HG03060 (cell line): ENCODE data around the gene MUC5AC.
"Not testable (repeated sequence)": the region's sequence is repeated elsewhere in the genome, so short reads cannot be mapped to it uniquely, and the experiment has no call there.

ENCODE experiments used
- ATAC-seq: cut with Tn5 transposase; IDR thresholded peaks from one replicate; pipeline ENCODE4 v1.9.1; 2021; ENCODE audit warnings: low read depth, moderate number of reproducible peaks; ENCODE audit not compliant: unreplicated experiment

The MUC5AC gene, protein sequence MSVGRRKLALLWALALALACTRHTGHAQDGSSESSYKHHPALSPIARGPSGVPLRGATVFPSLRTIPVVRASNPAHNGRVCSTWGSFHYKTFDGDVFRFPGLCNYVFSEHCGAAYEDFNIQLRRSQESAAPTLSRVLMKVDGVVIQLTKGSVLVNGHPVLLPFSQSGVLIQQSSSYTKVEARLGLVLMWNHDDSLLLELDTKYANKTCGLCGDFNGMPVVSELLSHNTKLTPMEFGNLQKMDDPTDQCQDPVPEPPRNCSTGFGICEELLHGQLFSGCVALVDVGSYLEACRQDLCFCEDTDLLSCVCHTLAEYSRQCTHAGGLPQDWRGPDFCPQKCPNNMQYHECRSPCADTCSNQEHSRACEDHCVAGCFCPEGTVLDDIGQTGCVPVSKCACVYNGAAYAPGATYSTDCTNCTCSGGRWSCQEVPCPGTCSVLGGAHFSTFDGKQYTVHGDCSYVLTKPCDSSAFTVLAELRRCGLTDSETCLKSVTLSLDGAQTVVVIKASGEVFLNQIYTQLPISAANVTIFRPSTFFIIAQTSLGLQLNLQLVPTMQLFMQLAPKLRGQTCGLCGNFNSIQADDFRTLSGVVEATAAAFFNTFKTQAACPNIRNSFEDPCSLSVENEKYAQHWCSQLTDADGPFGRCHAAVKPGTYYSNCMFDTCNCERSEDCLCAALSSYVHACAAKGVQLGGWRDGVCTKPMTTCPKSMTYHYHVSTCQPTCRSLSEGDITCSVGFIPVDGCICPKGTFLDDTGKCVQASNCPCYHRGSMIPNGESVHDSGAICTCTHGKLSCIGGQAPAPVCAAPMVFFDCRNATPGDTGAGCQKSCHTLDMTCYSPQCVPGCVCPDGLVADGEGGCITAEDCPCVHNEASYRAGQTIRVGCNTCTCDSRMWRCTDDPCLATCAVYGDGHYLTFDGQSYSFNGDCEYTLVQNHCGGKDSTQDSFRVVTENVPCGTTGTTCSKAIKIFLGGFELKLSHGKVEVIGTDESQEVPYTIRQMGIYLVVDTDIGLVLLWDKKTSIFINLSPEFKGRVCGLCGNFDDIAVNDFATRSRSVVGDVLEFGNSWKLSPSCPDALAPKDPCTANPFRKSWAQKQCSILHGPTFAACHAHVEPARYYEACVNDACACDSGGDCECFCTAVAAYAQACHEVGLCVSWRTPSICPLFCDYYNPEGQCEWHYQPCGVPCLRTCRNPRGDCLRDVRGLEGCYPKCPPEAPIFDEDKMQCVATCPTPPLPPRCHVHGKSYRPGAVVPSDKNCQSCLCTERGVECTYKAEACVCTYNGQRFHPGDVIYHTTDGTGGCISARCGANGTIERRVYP (N-terminal part only)

DNA sequence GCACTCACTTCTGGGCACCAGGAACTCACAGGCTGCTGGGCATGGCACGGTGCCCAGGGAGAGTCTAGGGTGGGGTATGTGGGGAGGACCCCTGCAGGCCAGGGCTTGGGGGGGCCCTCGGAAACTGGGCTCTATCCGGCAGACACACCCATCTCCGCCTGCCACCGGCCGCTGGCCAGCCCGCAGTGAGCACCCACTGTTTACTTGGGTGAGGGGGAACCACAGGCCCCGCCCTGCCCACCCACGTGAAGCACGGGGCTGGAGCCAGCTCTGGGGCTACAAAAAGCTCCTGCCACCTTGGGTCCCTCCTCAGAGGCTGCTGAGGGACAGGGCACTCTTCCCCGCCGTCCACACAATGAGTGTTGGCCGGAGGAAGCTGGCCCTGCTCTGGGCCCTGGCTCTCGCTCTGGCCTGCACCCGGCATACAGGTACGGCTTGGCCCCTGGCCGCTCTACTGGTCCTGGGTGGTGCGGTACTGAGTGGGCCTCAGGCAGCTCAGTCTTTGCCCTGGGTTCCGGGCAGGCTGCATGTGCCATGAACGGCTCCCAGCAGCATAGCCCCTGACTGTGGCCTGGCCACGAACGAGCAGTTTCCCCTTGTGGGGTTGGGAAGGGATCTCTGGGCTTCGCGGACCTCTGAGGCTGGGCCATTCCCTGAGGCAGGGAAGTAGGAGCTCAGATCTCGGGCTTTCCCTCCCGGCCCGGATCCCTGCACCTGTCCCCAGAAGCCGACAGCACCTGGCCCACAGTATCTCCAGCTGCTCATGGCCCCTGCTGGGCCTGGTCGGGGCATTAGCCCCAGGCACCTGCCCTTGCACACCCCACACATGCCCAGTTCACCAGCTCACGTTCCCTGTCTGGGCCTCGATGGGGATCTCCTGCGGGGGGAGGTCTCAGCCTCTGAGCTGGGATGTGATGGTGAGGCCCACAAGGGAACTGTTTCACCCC is at the start of gene MUC5AC:
TSS of gene MUC5AC (plus strand) at position 309 of the 947 bp plus-strand sequence. CDS start at position 356, 47 bp downstream.
- ATAC-seq, result no peak

DNA sequence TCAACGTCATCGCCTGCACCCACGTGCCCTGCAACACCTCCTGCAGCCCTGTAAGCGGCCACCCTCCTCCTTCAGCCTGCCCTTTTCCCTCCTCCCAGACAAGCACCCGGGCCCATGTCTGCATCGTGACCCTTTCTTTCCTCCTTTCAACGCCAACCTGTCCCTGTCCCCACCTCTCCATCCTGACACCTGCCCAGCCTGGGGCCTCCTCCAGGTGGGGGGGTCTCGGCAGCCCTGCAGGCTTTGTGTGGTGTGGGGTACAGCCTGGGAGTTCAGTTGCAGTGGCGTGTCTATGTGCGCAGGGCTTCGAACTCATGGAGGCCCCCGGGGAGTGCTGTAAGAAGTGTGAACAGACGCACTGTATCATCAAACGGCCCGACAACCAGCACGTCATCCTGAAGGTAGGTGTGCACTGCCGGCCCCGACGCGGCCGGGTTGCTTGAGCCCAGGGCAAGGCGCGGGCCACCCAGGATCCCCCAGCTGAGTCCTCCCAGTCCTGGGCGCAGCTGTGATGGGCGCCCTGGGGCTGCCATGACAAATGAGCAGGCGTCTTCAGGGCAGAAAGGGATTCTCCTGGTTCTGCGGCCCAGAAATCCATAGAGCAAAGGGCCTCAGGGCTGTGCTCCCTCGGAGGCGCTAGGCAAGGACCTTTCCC is 49.4 kb upstream of the MUC5AC start:
- no peak for ATAC-seq

DNA sequence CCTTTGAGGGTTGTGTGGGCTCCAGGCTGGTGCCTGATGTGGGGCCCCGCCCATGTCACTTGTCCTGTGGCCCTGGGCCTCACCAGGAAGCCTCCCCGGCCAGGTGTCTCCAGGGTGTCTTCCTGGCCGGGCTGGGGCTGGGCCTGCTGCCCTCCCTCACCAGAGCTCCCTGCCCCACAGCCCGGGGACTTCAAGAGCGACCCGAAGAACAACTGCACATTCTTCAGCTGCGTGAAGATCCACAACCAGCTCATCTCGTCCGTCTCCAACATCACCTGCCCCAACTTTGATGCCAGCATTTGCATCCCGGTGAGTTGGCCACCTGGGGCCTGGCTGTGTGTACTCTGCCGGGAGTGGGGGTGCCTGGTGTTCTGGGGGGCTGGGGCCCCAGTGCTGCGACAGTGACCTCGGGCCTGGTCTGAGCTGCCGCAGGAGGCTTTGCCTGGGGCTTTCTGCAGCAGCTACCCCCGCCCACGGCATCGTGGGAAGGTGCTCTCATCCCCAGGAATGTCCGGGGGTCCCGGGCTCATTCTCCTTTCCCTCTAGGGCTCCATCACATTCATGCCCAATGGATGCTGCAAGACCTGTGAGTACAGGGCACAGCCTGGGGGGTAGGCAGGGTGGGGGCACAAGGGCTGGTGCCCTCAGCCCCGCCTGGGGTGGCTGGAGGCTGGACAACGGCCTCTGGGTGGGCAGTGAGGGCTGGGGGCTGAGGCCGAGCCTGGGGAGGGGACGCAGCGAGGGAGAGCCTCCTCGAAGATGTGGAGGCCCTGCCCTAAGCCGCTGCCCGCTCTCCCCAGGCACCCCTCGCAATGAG is 48.4 kb upstream of the MUC5AC start:
- ATAC-seq, result no peak

DNA sequence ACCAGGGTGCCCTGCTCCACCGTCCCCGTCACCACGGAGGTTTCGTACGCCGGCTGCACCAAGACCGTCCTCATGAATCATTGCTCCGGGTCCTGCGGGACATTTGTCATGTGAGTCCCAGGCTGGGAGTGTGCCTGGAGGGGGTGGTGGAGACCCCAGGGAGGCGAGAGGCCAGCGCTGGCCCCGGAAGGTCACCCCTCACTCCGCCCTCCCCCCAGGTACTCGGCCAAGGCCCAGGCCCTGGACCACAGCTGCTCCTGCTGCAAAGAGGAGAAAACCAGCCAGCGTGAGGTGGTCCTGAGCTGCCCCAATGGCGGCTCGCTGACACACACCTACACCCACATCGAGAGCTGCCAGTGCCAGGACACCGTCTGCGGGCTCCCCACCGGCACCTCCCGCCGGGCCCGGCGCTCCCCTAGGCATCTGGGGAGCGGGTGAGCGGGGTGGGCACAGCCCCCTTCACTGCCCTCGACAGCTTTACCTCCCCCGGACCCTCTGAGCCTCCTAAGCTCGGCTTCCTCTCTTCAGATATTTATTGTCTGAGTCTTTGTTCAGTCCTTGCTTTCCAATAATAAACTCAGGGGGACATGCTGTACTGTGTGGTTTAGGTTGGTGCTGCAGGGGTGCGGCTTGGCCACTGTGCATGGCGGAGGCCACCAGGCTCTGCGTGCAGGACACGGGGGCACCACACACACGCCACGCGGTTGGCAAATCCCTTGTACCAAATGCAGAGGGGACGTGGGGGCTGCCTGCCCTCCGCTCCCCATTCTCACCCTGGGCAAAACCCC is 47.6 kb upstream of the MUC5AC start:
- no peak for ATAC-seq

DNA sequence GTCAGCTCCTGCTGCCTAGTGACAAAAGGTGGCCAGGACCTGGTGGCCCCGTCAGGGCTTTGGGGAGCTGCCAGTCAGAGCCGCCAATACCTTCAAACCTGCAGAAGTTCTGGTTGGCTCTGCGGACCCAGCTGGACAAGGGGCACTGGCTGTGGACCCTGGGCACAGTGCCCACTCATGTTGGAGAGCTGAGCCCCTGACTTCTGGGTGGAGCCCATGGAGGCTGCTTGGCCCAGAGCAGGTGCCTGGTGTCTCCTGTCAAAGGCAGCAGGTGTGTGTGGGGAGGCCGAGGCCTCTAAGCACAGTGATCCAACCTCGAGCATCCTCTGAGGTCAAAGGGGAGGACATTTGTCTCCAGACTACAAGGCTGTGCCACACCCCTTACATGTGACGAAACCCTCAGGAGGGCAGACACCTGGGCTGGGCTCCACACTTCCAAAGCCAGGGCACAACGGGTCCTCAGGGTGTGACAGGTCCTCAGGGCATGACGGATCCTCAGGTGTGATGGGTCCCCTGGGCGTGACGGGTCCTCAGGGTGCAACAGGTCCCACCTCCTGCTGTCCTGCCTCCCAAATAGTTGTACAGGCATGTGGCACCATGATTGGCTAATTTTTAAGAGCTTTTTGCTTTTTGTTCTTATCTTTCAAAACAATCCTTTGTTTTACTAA is 46.1 kb upstream of the MUC5AC start:
- ATAC-seq, result no peak

DNA sequence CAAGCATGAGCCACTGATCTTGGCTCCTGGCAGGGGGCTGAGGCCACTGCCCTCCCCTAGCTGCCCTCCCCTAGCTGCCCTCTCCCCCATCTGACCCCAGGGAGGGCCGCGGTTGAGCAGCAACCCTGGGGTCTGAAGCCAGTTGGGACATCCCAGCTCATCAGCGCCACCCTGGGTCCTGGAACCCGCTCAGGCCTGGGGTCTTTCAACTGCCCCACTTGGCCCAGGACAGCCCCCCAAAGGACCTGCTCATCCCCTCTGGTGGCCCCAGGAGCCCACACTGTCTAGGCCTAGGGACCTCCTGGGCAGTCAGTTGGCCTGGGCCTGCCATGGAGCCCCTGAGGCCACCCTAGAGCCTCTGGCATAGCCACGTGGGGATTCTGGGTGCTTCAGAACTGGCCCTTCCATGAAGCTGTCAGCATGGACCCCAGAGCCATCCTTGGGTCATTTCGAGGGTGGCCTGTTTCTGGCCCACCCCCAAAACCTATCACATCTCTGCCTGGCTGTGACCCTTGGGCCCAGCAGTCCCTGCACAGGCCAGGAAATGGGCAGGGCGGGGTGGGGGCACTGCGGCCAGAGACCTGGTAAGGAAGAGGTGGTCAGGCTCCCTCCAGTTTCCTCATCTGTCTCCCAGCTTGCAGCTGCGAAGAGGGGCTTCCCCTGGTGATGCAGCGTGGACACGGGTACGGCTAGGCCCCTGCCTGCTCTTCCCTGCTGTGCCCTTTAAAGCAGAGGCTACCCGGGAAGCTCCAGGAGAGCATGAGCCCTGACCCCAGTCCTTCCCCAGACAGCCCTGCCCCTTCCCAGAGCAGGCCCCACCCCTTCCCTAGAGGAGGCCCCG is 45.2 kb upstream of the MUC5AC start:
- ATAC-seq, result no peak

DNA sequence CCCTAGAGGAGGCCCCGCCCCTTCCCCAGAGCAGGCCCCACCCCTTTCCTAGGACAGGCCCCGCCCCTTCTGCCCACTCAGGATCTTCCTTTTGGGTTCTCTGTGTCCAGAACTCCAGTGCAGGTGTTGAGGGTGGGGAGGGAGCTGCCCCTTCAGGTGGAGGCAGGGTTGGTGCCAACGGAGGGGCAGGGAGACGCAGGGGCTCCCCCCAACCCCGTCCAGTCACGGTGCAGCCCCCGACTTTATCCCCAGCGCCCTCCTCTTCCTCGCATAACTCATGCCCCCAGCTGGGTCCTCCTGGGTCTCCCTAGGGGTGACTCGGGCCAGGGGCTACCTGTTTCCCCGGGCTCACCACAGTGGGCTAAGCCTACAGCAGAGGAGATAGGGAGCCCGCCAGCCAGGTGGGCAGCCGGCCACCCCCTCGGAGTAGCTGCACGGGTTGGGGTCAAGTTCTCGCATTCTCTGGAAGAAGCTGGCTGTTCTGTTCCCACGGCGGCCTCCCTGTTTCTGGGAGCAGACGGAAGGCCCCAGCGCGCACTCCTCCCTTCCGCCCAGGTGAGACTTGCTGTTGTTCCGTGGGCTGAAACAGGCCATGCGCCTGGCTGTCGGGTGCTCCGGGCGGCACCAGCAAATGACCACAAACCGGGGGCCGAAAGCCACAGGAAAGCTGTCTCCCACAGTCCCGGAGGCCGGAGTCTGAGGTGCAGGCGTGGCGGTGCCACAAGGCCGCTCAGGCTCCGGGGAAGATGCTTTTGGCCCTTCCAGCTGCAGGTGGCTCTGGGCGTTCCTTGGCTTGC is 44.1 kb upstream of the MUC5AC start:
- no peak for ATAC-seq

DNA sequence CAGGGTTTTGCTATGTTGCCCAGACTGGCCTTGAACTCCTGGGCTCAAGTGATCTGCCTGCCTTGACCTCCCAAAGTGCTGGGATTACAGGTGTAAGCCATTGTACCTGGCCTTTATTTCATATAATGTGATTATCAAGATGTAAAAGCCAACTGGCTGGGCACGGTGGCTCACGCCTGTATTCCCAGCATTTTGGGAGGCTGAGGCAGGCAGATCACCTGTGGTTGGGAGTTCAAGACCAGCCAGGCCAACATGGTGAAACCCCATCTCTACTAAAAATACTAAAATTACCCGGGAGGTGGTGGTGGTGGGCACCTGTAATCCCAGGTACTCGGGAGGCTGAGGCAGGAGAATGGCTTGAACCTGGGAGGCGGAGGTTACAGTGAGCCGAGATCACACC is 42.5 kb upstream of the MUC5AC start:
- ATAC-seq, result not testable (repeated sequence)

DNA sequence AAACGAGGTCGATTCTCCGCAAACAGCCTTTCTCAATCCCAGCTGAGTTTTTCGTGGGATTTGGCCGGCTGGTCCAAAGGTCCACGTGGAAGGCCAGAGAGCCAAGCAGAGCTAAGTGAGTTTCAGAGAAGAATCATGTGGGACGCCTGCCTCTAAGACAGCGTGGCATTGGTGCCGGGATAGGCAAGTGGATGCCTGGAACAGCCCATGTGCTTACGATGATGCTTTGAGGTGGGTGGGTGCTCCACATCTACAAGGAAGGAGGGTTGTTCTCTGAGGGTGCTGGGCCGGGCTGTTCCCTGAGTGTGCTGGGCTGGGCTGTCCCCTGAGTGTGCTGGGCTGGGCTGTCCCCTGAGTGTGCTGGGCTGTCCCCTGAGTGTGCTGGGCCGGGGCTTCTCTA is 41.6 kb upstream of the MUC5AC start:
- ATAC-seq, result no peak

DNA sequence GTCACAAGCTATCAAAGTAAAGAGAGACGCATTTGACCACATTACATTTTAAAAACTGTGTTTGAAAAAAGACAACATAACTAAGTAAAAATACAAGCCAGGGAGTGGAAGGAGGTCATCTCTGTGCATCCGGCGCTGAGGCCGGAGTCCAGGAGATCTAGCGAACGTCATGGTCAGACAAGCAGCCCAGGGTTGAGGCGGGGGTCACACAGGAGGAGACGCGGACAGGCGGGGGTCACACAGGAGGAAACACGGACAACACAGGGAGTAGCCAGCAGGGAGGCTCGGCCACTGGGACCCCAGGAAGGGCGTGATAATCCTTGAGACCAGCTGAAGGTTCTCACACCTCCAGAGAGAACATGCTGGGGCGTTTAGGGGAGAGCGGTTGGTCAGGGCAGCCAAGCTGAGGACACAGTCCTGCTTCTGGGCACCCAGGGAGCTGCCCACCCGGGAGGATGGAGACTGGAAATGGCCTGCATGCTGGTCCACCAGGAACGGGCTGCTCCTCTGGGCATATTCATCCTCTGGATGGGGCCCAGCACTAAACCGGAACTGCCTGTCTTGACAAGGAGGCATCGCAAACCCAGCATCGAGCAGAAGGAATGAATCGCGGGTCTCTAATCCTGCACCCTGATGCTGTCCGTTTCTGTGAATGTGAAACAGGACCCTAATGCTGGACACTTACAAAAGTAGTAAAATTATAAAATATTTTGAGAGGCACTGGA is 40.9 kb upstream of the MUC5AC start:
- no peak for ATAC-seq

DNA sequence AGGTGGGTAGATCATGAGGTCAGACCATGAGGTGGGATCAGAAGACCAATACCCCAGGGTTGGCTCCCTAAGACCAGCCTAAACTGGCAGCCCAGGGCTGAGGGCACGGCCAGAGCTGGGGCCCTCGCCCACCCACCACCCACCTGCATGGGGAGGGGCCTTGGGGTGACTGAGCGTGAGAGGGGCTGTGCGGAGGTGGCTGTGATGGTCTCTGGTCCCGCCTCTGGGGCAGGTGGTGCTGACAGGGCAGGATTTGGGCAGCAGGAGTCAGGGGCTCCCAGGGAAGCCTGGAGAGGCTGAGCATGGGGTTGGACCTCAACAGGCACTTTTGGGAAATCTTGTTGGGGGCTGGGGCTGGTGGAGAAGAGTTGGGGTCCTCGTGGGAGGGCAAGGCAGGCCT is 39.8 kb upstream of the MUC5AC start:
- ATAC-seq, result no peak

DNA sequence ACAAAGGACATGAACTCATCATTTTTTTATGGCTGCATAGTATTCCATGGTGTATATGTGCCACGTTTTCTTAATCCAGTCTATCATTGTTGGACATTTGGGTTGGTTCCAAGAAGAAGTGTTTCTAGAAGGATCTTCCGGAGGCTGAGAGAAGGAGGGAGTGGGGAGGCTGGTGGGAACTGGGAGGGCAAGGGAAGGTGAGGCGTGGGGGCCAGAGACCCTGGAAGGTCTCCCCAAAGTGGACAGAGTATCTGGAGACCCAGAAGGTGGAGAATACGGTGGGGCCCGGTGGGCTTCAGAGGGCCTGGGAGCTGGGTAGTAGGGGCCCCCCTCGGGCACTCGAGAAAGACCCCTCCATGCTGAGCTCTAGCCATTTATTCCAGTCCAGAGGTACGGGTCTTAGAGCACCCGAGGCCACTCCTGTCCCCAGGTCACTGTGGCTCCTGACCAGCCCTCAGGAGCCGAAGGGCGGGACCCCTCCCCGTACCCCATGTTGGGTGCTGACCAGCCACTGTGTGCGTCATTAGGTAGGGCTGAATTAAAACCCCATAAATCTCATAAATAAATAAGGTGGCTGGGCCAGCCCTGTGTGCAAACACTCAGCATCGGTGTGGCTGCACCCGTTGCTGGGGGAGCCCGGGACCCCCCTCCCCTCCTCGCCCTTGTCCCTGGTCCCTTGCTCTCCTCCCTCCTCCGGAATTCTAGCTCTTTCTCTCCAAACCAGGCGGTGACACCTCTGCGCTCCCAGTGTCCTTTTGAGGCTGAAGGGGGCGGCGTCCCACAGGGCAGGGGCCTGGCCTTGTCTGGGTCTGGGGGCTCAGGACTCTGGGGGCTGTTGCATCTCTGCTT is 38.8 kb upstream of the MUC5AC start:
- ATAC-seq, result no peak

DNA sequence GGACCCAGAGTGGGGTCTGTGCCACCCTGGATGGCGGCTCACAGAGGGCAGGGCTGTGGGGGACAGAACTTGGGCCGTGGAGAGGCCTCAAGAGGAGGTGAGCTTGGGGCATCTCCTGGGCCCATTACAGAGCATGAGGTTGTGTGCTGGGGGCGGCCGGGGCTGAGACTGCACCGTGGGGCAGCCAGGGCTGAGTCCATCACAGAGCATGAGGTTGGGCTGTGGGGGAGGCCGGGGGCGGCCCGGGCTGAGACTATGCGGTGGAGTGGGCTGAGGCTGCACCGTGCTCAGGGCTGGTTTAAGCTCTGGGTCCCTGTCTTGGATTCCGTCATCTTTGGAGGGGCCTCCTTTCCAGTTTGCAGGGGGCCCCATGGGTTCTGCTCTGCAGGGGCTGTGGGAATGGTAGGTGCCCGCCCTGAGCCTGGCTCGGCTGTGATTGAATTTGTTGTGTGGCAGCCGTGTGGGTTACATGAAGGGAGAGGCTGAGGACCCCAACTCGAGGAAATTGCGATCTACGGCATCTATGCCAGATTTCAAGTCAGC is 38.1 kb upstream of the MUC5AC start:
- no peak for ATAC-seq
